ENCODE data around the gene DUSP22.

The DUSP22 gene

GRCh38 chr6:340991-341827 is 48.9 kb downstream of the DUSP22 start:
- peak; percentile 81 for DNase-seq

GRCh38 chr6:341914-342831 is 49.9 kb downstream of the DUSP22 start:
- no peak for DNase-seq

- no peak for DNase-seq
These were observed 50.5 kb downstream of the DUSP22 start for GRCh38 chr6:342832-343179.

- no peak for DNase-seq
These were observed 51.1 kb downstream of the DUSP22 start for GRCh38 chr6:343226-343935.

GRCh38 chr6:343960-344815 is 51.9 kb downstream of the DUSP22 start:
- DNase-seq, result no peak

- DNase-seq, result no peak
These were observed 52.6 kb downstream of the DUSP22 start for GRCh38 chr6:344816-345340.

- no peak for DNase-seq
These were observed 53.6 kb downstream of the DUSP22 start for GRCh38 chr6:345747-346385.

- DNase-seq, result no peak
These were observed 54.2 kb downstream of the DUSP22 start for GRCh38 chr6:346386-347030.

GRCh38 chr6:347232-347631 is 54.9 kb downstream of the DUSP22 start:
- no peak for DNase-seq

- no peak for DNase-seq
These were observed 55.9 kb downstream of the DUSP22 start for GRCh38 chr6:347951-348859.

- no peak for DNase-seq
These were observed 56.6 kb downstream of the DUSP22 start for GRCh38 chr6:348860-349396.

GRCh38 chr6:349491-349921 is 57.2 kb downstream of the DUSP22 start:
- DNase-seq, result no peak

- no peak for DNase-seq
These were observed 58.1 kb downstream of the DUSP22 start for GRCh38 chr6:350371-350770.

- no peak for DNase-seq
These were observed 59.0 kb downstream of the DUSP22 start for GRCh38 chr6:351011-351866.

- DNase-seq, result no peak
These were observed 59.6 kb downstream of the DUSP22 start for GRCh38 chr6:351867-352289.

- DNase-seq, result no peak
These were observed 60.2 kb downstream of the DUSP22 start for GRCh38 chr6:352474-352873.

- DNase-seq, result no peak
These were observed 60.7 kb downstream of the DUSP22 start for GRCh38 chr6:352896-353470.

Data from hematopoietic multipotent progenitor cell treated with erythropoietin and hydrocortisone succinate and interleukin-3 and kit ligand, for 8 days (in vitro differentiated cells).